ENCODE data around the gene YIF1A.

YIF1A gene

GRCh38 chr11:66240781-66241136, 48.2 kb downstream of the YIF1A start:
- no peak for TF ChIP-seq CTCF (conservative IDR thresholded peaks at IDR 0.05; ENCODE audit: control insufficient read depth, insufficient read depth, low read depth, low read length)
- no peak overlapping the region for H3K4me3 ChIP-seq (ENCODE audit: control insufficient read depth, low read depth, low read length)
- no peak for DNase-seq (ENCODE audit: low read depth)

- DNase-seq (ENCODE audit: low read depth): no peak
- H3K4me3 ChIP-seq (ENCODE audit: control insufficient read depth, low read depth, low read length): no peak overlapping the region
- TF ChIP-seq CTCF (conservative IDR thresholded peaks at IDR 0.05; ENCODE audit: control insufficient read depth, insufficient read depth, low read depth, low read length): no peak
Measured at GRCh38 chr11:66239998-66240780, 48.8 kb downstream of the YIF1A start.

GRCh38 chr11:66239511-66239910, 49.4 kb downstream of the YIF1A start:
- H3K4me3 ChIP-seq (ENCODE audit: control insufficient read depth, low read depth, low read length): no peak overlapping the region
- DNase-seq (ENCODE audit: low read depth): no peak
- TF ChIP-seq CTCF (conservative IDR thresholded peaks at IDR 0.05; ENCODE audit: control insufficient read depth, insufficient read depth, low read depth, low read length): no peak

- TF ChIP-seq CTCF (conservative IDR thresholded peaks at IDR 0.05; ENCODE audit: control insufficient read depth, insufficient read depth, low read depth, low read length): no peak
- H3K4me3 ChIP-seq (ENCODE audit: control insufficient read depth, low read depth, low read length): no peak overlapping the region
- DNase-seq (ENCODE audit: low read depth): no peak
Measured at GRCh38 chr11:66238786-66239413, 50.0 kb downstream of the YIF1A start.

- DNase-seq (ENCODE audit: low read depth): no peak
- no peak for TF ChIP-seq CTCF (conservative IDR thresholded peaks at IDR 0.05; ENCODE audit: control insufficient read depth, insufficient read depth, low read depth, low read length)
- no peak overlapping the region for H3K4me3 ChIP-seq (ENCODE audit: control insufficient read depth, low read depth, low read length)
Measured at GRCh38 chr11:66237867-66238266, 51.1 kb downstream of the YIF1A start.

- H3K4me3 ChIP-seq (ENCODE audit: control insufficient read depth, low read depth, low read length): no peak overlapping the region
- TF ChIP-seq CTCF (conservative IDR thresholded peaks at IDR 0.05; ENCODE audit: control insufficient read depth, insufficient read depth, low read depth, low read length): no peak
- DNase-seq (ENCODE audit: low read depth): no peak
Measured at GRCh38 chr11:66235141-66235540, 53.8 kb downstream of the YIF1A start.
